NCI-H748 (cell line): Measurements from ENCODE around the gene SPATA20.

ENCODE experiments used
- DNase-seq: peaks from one replicate; lab custom pipeline; 2025; ENCODE audit not compliant: unreplicated experiment; lab: John Stamatoyannopoulos, UW

Gene SPATA20

GRCh38 chr17:50538549-50539410 is 8.2 kb upstream of the SPATA20 start:
- DNase-seq = no peak

DNA sequence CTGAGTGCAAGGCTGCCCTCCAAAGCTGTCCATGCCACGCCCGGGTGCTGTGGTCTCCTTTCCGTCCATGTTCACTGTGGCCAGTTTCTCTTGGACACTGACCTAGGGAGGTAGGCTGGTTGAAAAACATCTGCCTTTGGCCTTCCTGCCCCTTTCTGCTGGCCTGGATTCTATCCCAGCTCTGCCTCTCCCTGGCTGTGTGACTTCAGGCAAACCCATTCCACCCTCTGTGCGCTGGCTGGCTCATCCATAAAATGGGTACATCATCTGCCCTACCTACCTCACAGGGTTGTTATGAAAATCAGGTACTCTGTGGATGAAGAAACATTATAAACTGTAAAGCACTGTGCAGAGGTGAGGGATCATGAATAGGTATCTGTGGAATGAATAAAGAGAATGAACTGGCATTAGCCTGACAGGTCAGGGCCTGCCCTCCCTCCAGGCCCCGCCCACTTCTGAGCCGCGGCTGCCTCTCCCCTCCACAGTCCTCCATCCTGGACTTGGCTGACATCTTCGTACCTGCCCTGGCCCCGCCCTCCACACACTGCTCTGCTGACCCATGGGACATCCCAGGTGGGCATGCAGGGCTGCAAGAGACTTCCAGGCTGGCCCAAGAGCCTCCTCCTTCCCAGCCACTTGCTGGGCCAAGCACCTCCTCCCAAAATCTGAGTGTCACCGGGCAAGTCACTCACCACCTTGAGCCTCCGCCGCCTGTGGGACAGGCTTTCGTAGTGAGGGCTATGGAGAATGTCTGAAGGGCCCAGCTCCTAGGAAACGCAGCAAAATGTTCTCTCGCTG is 7.0 kb upstream of the SPATA20 start:
- no peak for DNase-seq

DNA sequence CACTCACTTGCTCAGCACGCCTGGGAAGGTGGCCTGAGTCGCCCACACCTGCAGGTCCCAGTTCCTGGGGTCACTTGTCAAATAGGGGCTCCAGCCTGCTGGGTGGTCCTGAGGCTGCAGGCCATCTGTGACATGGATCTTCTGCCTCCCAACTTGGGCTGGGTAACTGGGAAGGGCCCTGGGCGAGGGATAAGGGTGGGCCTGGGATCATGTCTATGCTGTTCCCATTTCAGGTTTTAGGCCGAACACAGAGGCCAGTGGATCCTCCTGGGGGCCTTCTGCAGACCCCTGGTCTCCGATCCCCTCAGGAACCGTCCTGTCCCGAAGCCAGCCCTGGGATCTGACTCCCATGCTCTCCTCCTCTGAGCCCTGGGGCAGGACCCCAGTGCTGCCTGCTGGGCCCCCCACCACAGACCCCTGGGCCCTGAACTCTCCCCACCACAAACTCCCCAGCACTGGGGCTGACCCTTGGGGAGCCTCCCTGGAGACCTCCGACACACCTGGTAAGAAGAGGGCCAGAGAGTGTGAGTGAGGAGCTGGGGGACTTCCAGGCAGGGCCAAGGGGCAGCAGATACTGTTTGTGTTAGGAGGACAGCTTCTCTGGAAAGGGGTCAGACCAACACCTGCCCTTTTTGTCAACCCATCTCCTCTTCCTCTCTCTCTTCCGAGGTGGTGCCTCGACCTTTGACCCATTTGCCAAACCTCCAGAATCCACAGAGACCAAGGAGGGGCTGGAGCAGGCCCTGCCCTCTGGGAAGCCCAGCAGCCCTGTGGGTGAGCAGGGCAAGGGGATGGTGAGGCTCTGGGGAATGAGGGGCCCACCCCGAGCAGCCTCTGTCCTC is 6.2 kb upstream of the SPATA20 start:
- no peak for DNase-seq

DNA sequence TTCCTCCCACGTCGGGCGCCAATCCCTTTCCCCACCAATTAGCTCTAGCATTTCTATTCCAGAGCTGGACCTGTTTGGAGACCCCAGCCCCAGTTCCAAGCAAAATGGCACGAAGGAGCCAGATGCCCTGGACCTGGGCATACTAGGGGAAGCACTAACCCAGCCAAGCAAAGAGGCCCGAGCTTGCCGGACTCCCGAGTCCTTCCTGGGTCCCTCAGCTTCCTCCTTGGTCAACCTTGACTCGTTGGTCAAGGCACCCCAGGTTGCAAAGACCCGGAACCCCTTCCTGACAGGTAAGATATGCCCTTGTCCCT is 5.6 kb upstream of the SPATA20 start:
- DNase-seq = no peak

- DNase-seq = peak; percentile 80
These were observed 5.0 kb upstream of the SPATA20 start for GRCh38 chr17:50541716-50542688.

DNA sequence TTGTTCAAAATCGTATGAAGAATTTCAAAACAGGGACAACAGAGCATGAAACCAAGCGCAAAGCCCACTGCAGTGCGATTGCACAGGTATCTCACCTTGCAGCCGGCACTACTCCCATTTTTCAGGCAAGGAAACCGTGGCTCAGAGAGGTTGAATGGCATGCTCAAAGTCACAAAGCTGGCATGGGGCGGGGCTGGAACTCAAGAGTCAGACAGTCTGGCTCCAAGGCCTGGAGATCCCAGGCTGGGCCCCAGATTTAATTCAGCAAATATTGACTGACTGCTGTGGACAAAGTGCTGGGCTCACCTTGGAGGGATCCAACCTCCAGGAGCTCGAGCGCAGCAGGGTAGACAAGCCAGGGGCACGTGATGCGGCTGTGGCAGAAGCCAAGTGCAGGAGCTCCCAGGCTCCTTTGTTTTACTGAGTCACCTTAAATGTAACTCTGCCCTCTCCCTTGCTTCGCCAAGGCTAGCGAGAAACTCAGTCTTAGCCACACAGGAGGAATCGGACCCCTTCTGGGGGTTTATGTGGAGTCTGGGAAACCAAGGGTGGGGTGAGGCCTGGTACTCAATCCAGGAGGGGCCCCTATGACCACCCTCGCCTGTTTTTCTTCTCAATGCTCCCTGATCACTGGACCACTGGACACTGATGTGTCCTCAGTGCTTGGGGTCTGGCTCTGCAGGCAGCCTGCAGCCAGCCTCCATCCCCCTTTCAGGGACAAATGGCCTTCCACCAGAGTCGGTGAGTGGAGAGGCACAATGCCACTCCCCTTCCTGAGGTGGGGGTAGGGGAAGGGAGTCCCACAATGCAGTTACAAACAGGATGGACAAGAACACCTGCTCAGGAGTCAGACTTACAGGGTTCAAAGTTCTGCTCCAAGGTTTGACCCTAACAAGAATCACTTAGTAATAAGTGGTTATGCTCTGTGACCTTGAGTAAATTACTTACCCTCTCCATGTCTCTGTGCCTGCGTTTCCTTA is 3.9 kb upstream of the SPATA20 start:
- DNase-seq = peak; percentile 78

GRCh38 chr17:50544516-50544915 is 2.5 kb upstream of the SPATA20 start:
- no peak for DNase-seq

DNA sequence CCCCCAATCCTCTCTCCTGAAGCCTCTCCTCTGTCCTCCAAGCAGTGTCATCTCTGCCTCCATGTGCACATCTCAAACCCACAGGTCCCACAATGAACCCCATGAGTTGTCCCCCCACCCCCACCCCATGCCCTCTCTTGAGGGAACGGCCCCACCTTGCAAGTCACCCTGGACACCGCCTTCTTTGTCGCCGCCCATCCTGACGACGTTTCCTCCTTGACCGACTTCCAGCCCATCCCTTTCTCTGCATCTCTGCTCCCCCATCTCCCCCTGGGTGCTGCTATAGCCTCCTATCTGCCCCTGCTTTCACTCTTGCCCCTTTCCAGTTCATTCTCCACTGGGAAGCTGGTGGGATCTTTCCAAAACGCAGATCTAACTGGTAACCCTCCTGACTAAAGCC is 1.7 kb upstream of the SPATA20 start:
- no peak for DNase-seq

DNA sequence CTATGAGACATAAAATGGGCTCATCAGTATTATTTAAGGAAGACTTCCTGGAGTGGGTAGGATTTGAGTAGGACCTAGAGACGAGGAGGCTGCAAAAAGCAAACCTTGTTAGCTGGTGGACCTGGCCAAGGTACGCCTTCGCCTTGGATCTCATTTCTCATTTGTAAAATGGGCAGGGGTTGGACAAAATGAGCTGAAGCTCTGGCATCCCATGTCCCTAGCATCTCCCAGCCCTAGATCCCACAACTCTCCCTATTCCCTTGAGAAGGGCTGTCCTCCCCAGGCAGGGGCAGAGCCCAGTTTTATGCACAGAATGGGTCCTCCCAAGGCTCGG is 306 bp upstream of the SPATA20 start:
- no peak for DNase-seq

DNA sequence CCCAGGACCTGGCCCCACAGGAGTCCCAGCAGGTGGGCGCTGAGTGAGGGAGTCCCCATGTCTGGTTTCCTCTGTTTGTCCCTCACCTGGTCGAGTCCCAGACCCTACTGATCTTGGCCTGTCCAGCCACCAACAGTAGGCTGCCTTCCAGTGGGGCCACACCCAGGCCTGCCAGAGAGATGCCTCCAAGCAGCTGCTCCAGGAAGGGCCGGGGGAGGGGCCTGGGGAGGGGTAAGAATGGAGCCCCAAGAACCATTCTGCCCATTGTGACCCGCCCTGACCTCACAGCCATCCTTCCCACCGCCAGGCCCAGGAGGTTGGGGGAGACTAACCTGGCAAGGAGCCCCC is 736 bp downstream of the SPATA20 start:
- no peak for DNase-seq

DNA sequence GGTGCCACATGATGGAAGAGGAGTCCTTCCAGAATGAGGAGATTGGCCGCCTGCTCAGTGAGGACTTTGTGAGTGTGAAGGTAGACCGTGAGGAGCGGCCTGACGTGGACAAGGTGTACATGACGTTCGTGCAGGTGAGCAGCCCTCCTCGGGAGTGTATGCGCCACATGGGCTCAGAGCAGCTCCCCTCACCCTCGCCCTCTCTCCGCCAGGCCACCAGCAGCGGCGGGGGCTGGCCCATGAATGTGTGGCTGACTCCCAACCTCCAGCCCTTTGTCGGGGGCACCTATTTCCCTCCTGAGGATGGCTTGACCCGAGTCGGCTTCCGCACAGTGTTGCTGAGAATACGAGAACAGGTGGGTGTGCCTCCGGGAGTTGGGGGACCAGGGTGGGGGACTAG is 1.9 kb downstream of the SPATA20 start:
- DNase-seq = no peak

GRCh38 chr17:50549256-50549941 is 2.4 kb downstream of the SPATA20 start:
- no peak for DNase-seq

- DNase-seq = no peak
These were observed 3.0 kb downstream of the SPATA20 start for GRCh38 chr17:50549969-50550368.

DNA sequence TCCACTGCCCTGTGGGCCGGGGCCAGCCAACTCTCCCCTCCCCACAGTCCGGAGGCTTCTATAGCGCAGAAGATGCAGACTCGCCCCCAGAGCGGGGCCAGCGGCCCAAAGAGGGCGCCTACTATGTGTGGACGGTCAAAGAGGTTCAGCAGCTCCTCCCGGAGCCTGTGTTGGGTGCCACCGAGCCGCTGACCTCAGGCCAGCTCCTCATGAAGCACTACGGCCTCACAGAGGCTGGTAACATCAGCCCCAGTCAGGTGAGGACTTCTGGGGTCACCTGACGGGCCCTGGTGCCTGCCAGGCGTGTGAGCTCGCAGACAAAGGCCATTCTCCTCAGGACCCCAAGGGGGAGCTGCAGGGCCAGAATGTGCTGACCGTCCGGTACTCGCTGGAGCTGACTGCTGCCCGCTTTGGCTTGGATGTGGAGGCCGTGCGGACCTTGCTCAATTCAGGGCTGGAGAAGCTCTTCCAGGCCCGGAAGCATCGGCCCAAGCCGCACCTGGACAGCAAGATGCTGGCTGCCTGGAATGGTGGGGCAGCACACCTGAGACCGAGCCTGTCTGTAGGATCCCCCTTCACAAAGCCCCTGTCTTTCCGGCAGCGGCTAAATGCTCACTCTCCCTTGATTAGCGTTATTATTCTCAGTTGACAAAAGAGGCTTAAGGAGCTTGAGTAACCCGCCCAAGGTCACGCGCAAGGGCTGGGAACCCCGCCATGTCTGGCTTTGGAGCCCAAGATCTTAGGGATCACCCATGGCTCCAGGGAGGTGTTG is 3.9 kb downstream of the SPATA20 start:
- DNase-seq = peak; percentile 68

GRCh38 chr17:50551433-50551815 is 4.5 kb downstream of the SPATA20 start:
- no peak for DNase-seq

DNA sequence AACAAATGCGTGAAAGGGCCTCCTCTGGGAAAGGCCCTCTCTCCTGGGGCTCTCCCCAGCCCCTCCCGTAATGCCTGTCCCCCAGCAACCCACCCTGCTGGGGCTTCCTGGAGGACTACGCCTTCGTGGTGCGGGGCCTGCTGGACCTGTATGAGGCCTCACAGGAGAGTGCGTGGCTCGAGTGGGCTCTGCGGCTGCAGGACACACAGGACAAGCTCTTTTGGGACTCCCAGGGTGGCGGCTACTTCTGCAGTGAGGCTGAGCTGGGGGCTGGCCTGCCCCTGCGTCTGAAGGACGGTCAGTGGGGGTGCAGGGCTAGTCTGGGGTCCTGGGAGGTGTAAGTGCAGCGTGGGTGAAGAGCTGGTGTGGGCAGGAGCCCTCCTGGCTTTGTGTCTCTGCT is 4.9 kb downstream of the SPATA20 start:
- no peak for DNase-seq

DNA sequence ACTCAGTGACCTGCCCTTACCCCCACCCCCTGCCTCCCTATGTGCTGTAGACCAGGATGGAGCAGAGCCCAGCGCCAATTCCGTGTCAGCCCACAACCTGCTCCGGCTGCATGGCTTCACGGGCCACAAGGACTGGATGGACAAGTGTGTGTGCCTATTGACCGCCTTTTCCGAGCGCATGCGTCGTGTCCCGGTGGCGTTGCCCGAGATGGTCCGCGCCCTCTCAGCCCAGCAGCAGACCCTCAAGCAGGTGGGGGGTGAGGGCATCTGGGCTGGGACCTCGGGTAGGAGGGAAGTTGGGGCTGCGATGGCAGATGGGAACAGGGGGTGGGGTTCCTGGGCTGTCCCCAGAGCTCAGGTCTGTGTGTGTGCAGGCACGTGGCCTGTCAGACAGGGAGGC is 7.2 kb downstream of the SPATA20 start:
- DNase-seq = no peak

GRCh38 chr17:50556803-50557202 is 9.8 kb downstream of the SPATA20 start:
- peak; percentile 52 for DNase-seq
